GM15510 (cell line): ENCODE measurements around the gene COL27A1.

Experiments used
- POLR2A ChIP-seq: IDR thresholded peaks from 3 replicates; pipeline ENCODE4 v1.6.1; 2011; ENCODE audit warnings: borderline replicate concordance; ENCODE audit not compliant: insufficient read length; ENCODE audit errors: extremely low read depth

Gene COL27A1

DNA sequence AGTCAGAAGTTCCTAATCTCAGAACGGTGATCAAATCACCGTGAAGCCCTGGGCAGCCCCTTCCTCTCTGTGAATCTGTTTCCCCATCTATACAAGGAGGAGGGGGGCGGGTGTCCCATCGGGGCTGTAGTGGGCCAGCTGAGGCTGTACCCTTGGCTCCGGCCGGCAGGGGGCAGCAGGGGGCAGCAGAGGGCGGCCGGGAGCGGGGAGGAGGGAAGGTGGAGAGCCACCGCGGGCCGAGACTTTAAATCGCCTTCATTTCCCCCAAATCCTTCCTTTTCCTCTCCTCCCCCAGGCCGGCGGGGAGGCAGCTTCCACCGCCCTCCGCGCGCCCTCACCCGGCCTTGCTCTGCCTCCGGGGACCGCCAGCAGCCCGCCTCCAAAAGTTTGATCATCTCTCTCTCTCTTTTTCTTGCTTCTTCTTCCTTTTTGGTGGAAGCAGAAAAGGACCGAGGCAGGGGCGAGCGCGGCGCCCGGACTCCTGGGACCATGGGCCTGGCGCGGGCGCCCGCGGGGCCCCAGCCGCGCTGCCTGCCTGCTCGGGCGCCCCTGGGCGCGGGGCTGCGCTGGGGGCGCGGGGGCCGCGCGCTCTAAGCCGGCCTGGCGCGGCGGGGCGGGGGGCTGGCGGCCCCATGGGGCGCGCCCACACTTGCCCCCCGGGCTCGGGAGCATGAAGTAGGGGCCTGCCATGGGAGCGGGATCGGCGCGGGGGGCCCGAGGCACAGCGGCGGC lies at the start of gene COL27A1:
TSS of gene COL27A1 (plus strand) at position 275 of the 732 bp plus-strand sequence. CDS start at position 689, 414 bp downstream.
- no peak for TF ChIP-seq POLR2A

GRCh38 chr9:114107286-114108001 lies 47.9 kb upstream of the COL27A1 start:
- TF ChIP-seq POLR2A: no peak

- TF ChIP-seq POLR2A: no peak
Observed at GRCh38 chr9:114108016-114108833, 47.1 kb upstream of the COL27A1 start.

GRCh38 chr9:114109124-114109523 lies 46.2 kb upstream of the COL27A1 start:
- TF ChIP-seq POLR2A: no peak

- TF ChIP-seq POLR2A: no peak
Observed at GRCh38 chr9:114110180-114110579, 45.2 kb upstream of the COL27A1 start.

DNA sequence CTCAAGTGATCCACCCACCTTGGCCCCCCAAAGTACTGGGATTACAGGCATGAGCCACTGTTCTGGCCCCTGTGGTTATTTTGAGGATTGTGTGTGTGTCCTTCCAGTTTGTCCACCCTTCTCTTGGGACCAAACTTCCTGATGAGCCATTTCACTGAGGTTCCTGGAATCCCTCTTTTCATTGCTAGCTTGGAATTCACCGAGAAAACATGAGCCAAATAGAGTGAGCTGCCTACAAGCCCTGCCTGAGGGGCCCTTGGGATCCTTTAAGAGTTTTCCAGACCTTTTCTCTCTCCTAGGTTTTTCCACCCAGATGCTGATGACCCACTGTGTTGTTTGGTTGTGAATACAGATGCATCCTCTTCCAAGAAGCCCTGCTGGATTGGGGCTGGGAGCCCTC lies 43.0 kb upstream of the COL27A1 start:
- TF ChIP-seq POLR2A: no peak

GRCh38 chr9:114112778-114113584 lies 42.4 kb upstream of the COL27A1 start:
- TF ChIP-seq POLR2A: no peak

- TF ChIP-seq POLR2A: no peak
Observed at GRCh38 chr9:114114364-114114763, 41.0 kb upstream of the COL27A1 start.

DNA sequence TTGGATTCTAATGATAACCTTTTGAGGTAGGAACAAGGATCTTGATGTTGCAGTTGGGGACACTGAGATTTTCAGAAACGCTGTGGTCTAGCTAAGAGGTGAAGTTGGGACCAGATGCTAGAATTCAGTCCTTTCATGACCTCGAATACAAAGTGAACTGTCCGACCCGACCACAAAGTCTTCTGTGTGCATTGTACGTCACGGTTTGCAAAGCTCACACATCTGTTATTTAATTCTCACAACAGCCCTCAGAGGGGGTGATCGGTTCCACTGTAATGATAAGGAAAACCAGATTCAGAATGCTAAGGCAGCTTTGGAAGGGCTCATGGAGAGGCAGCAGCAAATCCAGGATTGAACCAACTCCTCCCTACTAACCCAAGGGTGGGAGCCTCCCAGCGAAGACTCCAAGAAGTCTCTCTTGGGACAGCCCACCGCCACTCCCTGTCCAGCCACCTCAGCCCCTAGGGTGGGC lies 39.6 kb upstream of the COL27A1 start:
- TF ChIP-seq POLR2A: no peak

- TF ChIP-seq POLR2A: no peak
Observed at GRCh38 chr9:114116126-114116747, 39.1 kb upstream of the COL27A1 start.

GRCh38 chr9:114117614-114117995 lies 37.7 kb upstream of the COL27A1 start:
- TF ChIP-seq POLR2A: no peak

DNA sequence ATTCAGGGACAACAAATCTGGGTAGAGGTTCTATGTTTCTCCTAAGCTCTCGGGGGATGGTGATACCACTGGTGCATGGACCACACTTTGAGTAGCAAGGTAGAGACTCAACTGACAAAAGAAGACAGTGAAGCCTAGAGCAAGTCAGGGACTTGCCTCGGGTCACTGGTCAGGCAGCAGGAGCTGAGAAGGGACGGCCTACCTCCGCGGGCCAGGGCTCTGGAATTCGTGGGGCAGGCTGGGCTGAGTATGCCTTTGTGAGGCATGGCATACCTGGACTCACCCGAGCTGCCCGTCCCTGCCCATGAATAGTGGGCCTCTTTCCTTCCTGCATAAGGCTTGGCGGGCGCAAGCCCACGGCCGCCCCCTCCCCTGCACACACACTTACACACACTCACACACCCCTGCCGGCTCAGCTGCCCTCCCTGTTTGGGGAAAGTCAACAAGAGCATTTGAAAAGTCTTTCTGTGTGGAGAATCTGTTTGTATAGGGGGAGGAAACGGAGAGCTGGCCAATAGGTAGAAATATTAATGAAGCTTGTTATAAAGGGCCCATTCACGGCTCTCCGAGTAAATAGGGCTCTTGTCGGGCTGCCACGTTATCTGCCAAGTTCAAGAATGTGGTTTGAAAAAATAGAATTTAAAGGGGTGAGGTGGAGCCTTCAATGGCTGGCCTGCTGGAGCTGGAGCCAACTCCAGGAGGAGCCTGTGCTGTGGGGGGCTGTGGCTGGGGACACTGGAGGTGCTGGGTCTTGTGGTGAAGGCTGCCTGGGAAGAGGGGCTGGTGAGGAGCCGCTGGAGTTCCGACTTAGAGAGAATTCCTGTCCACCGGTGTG lies 37.1 kb upstream of the COL27A1 start:
- no peak for TF ChIP-seq POLR2A

DNA sequence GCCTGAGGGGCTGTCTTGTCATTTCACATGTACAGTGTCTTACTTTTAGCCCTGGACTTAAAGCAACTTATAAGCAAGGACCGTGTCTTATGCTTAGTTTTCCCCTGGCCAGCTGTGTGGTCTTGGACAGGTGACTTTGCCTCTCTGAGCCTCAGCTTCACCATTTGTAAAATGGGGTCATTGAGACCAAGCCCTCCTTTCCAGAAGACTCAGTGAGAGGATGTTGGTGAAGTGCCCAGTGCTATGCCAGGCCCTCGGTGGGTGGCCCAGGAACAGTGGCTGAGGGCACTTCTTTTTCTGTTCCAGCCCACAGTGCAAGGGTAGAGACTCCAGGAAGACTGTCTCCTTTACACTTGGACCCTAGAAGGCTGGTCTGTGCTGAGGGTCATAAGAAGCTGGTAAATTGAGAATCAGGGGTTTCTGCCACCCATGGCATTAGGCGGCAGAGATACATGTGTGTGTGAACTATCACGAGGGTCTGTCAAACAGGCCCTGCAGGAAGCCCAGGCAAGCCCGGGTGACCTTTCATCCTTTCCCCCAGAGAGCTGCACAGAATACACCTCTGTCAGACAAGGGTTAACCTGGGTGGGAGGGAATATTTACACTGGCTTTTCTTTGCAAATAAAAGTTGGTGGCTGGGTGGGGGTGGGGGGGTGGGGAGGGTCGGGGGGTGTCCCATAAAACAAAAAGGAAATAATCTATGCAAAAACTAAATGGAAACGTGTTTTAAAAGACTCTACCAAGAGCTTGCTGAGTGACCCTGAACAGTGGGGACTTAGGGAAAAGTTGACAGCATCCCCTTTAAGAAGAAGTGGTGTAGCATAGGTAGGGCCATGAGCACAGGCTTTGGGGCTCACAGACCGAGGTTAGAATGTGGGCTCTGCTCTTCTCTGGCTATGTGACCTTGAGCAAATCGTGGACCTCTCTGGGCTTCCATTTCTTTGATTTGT lies 35.8 kb upstream of the COL27A1 start:
- no peak for TF ChIP-seq POLR2A
